NCI-H1436 treated with DMSO at 0.1 percent for 48 hours (cell line): ENCODE measurements around the gene COX7C.

Experiments used
- DNase-seq: peaks from one replicate; lab custom pipeline; 2025; lab: John Stamatoyannopoulos, UW

Gene COX7C

GRCh38 chr5:86665984-86666760, 48.4 kb downstream of the COX7C start:
- no peak for DNase-seq

GRCh38 chr5:86666981-86667380, 49.2 kb downstream of the COX7C start:
- DNase-seq: no peak
